PC-9 (cell line): ENCODE data around the gene DNAI1. TPM values are rescaled to one million over a fixed set of nuclear protein-coding genes. Genes with fewer than 3 reads are reported as not detected.

ENCODE experiments used
- BruUV-seq: library from RNA; stranded (reverse); fragments of 400-500 nt; replicated peaks from 2 replicates; lab custom pipeline; 2021; lab: Mats Ljungman, UMichigan
- CTCF ChIA-PET: fragments of 300-600 bp; sonication (Branson Sonifier 250); formaldehyde crosslinking; loops from one replicate; lab custom pipeline; 2022; ENCODE audit warnings: antibody characterized with exemption; lab: Charles Lee
- POLR2A ChIA-PET: fragments of 300-600 bp; sonication (Branson Sonifier 250); formaldehyde crosslinking; loops from one replicate; lab custom pipeline; 2022; ENCODE audit warnings: antibody characterized with exemption; ENCODE audit not compliant: unreplicated experiment; lab: Charles Lee
- DNase-seq, 2 experiments: peaks; one replicate each; pipeline versions ENCODE4 v3.0.0 to v3.0.0-alpha.2; 2015 to 2022; ENCODE audit warnings: mixed read lengths in 1 of 2
- H2AFZ ChIP-seq: fragments of 200-600 bp; sonication (generic); 2 replicates; pipeline ENCODE4 v1.8.1; 2017; ENCODE audit warnings: antibody characterized with exemption
- H3F3A ChIP-seq: fragments of 200-600 bp; sonication (generic); 2 replicates; pipeline ENCODE4 v1.8.1; 2017; ENCODE audit warnings: antibody characterized with exemption, mild to moderate bottlenecking, low read depth; ENCODE audit not compliant: insufficient read depth
- H3K27ac ChIP-seq: fragments of 200-600 bp; sonication (generic); 2 replicates; pipeline ENCODE4 v1.6.1; 2016; ENCODE audit warnings: mixed run types
- H3K27me3 ChIP-seq: fragments of 200-600 bp; sonication (generic); 2 replicates; pipeline ENCODE4 v1.6.1; 2016; ENCODE audit warnings: low read depth, mixed run types; ENCODE audit not compliant: insufficient read depth
- H3K36me3 ChIP-seq: fragments of 200-600 bp; sonication (generic); 2 replicates; pipeline ENCODE4 v1.6.1; 2016; ENCODE audit warnings: low read depth, mixed run types
- H3K4me1 ChIP-seq: fragments of 200-600 bp; sonication (generic); replicated peaks from 2 replicates; pipeline ENCODE4 v1.6.1; 2016; ENCODE audit warnings: mixed run types; ENCODE audit not compliant: insufficient read depth
- H3K4me2 ChIP-seq: fragments of 200-600 bp; sonication (generic); 2 replicates; pipeline ENCODE4 v1.6.1; 2017; ENCODE audit warnings: mixed run types
- H3K4me3 ChIP-seq: fragments of 200-600 bp; sonication (generic); 2 replicates; pipeline ENCODE4 v1.6.1; 2016; ENCODE audit warnings: mixed run types
- H3K79me2 ChIP-seq: fragments of 200-600 bp; sonication (generic); 2 replicates; pipeline ENCODE4 v1.6.1; 2017; ENCODE audit warnings: low read depth, mixed run types
- H3K9me2 ChIP-seq: fragments of 200-600 bp; sonication (generic); 2 replicates; pipeline ENCODE4 v1.8.1; 2017; ENCODE audit warnings: mild to moderate bottlenecking; ENCODE audit not compliant: insufficient read depth
- H3K9me3 ChIP-seq: fragments of 200-600 bp; sonication (generic); 2 replicates; pipeline ENCODE4 v1.8.1; 2016; ENCODE audit warnings: low read depth; ENCODE audit not compliant: insufficient read depth
- H4K20me1 ChIP-seq: fragments of 200-600 bp; sonication (generic); 2 replicates; pipeline ENCODE4 v1.8.1; 2017; ENCODE audit not compliant: insufficient read depth
- CTCF ChIP-seq: fragments of 200-600 bp; sonication (generic); conservative IDR thresholded peaks from 2 replicates; pipeline ENCODE4 v1.6.1; 2017; ENCODE audit warnings: mixed run types, antibody characterized with exemption, mild to moderate bottlenecking, moderate library complexity
- EZH2 ChIP-seq: fragments of 200-600 bp; sonication (generic); IDR thresholded peaks from 2 replicates; pipeline ENCODE4 v1.8.0; 2017; ENCODE audit warnings: antibody characterized with exemption, low read depth
- intact Hi-C: fragments of 100-400 bp; cut with micrococcal nuclease; formaldehyde crosslinking; loops from one replicate; pipeline ENCODE4 v1.10.0; 2022; ENCODE audit not compliant: unreplicated experiment
- total RNA-seq: library from RNA; stranded (reverse); gene quantifications from 2 replicates; pipeline ENCODE4 v1.2.3, GENCODE V29; 2021

The DNAI1 gene
- total RNA-seq, 1 experiment from 2014 or later: 1.6 TPM

GRCh38 chr9:34521406-34522045, 62.9 kb downstream of the DNAI1 start:
- POLR2A ChIA-PET: no interaction called here
- no peaks in the 10 kb centered on the region for H4K20me1 ChIP-seq
- H3K27ac ChIP-seq: no peak overlapping the region
- H3K4me3 ChIP-seq: no peak overlapping the region
- no peak for DNase-seq
- CTCF ChIA-PET: no interaction called here
- H3K9me3 ChIP-seq: no peaks in the 10 kb centered on the region
- H2AFZ ChIP-seq: no peak overlapping the region
- TF ChIP-seq CTCF: no peak
- no peak for TF ChIP-seq EZH2
- no peaks in the 10 kb centered on the region for H3K79me2 ChIP-seq
- H3K4me2 ChIP-seq: no peak overlapping the region
- no peaks in the 10 kb centered on the region for H3K9me2 ChIP-seq
- H3K4me1 ChIP-seq: no peaks in the 10 kb centered on the region
- no TSS peak for BruUV-seq
- H3K27me3 ChIP-seq: peaks cover 17% of the 10 kb centered on the region; the same call in 1 of the 2 replicates
- no peaks in the 10 kb centered on the region for H3K36me3 ChIP-seq
- intact Hi-C loops: no loop called here
- H3F3A ChIP-seq: no peaks in the 10 kb centered on the region

DNA sequence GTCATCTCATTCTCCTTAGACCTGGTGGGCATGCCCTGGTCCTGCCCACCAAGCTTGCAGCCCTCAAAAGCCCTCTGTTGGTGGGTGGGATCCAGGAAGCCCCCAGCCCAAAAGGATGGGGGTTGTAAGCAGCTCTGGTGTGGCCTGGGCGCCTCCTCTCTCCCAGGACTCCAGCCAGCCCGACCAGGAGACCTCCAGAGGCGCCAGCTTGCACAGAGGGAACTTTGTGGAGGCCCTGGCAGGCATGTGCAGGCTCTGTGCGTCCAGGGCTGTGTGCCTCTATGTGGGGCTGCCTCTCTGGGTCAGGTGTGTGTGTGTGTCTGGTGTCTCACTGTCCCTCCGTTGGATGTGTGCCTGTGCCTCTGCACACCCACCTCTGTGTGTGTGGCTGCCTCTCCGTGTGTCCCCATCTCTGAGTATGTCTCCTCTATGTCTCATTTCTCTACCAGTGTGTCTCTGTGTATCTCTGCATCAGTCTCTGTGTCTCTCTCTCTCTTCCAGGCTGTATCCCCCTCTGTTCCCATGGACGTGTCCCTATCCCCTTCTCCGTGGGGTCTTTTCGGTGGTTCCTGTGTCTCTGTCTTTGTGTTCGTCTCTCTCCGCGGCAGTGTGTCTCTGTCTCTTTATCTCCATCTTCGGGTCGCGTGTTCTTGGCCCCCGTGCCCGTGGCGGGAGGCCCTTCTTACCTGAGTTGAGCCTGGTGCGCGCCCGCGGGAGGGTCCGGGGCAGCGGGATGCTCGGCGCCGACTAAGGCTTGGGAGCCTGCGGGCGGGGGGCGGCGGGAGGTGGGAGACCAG, 63.7 kb downstream of the DNAI1 start:
- DNase-seq: no peak
- BruUV-seq: no TSS peak
- ChIA-PET POLR2A (no interaction called here), CTCF (no interaction called here)
- H3K27me3 ChIP-seq: peaks cover 17% of the 10 kb centered on the region; the same call in 1 of the 2 replicates
- TF ChIP-seq CTCF (no peak), EZH2 (no peak)
- H3K27ac ChIP-seq: no peak overlapping the region
- no peak overlapping the region for H2AFZ ChIP-seq
- intact Hi-C loops: no loop called here
- no peaks in the 10 kb centered on the region for H4K20me1 ChIP-seq
- no peaks in the 10 kb centered on the region for H3K36me3 ChIP-seq
- peak overlapping the region; percentile 67 for H3K4me2 ChIP-seq
- peak overlapping the region; percentile 35; the same call in 1 of the 2 replicates for H3K4me3 ChIP-seq
- no peaks in the 10 kb centered on the region for H3F3A ChIP-seq
- H3K4me1 ChIP-seq: no peaks in the 10 kb centered on the region
- H3K79me2 ChIP-seq: no peaks in the 10 kb centered on the region
- H3K9me3 ChIP-seq: no peaks in the 10 kb centered on the region
- H3K9me2 ChIP-seq: no peaks in the 10 kb centered on the region

DNA sequence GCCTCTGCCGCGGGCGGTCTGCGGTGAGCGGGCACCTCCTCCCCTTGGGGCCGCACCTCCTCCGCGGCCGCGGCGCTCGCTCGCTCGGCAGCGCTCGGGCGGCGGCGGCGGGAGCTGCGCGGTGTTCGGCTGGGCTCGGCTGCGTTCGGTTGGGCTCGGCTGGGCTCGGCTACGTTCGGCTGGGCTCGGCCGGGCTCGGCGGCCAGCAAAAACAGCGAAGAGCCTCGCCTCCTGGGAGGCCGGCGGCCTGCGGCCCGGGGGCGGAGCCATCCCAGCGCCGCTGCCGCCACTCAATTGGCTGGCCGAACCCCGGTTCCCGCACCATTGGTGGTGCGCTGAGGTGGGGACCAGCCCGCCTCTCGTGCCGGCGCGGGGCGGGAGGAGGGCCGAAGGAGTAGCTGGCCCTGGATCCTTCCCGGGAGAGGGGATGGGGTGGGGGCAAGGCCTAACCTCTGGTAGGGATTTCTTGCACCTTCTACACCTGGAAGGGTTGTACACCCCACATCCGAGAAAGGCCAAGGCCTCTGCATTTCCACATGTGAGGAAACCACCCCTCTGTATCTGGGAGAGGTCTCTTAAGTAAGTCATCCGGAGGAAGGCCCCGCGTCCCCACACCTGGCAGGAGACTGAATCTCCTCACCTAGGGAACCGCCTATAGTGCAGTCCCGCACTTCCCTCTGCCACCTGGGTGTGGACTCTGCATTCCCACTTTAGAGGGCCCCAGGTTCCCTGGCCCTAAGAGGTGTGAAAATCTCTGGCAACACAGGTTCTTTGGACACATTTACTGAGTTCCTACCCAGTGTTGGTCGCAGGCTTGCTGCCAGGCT, 64.6 kb downstream of the DNAI1 start, which contains the start of gene ENHO:
ENHO (minus strand) TSS at position 20 of the 827 bp plus-strand sequence. CDS start 1,295 bp downstream, outside the sequence.
- H3K4me1 ChIP-seq: no peaks in the 10 kb centered on the region
- H3K4me2 ChIP-seq: peak within 1 kb of the TSS; percentile 67
- H3K27me3 ChIP-seq: peaks cover 16% of the 10 kb centered on the region; the same call in 1 of the 2 replicates
- no peaks in the 10 kb centered on the region for H3K36me3 ChIP-seq
- intact Hi-C loops: no loop called here
- POLR2A ChIA-PET: interaction anchor here (0.6 kb wide), 1 partner anchor 447 kb away, joined by 3 read pairs; no protein-coding TSS in a partner anchor
- BruUV-seq: no TSS peak
- no peaks in the 10 kb centered on the region for H3K9me3 ChIP-seq
- H3K9me2 ChIP-seq: no peaks in the 10 kb centered on the region
- no peak for TF ChIP-seq EZH2
- no peak for TF ChIP-seq CTCF
- H3K27ac ChIP-seq: no peak within 1 kb of the TSS
- no peaks in the 10 kb centered on the region for H4K20me1 ChIP-seq
- H3F3A ChIP-seq: no peaks in the 10 kb centered on the region
- CTCF ChIA-PET: interaction anchor here (0.7 kb wide), 1 partner anchor 140 kb away, joined by 3 read pairs; no protein-coding TSS in a partner anchor
- H3K4me3 ChIP-seq: peak within 1 kb of the TSS; percentile 35; the same call in 1 of the 2 replicates
- no peak within 1 kb of the TSS for H2AFZ ChIP-seq
- peak; percentile 60 to 89 for DNase-seq
- no peaks in the 10 kb centered on the region for H3K79me2 ChIP-seq
